Mucosa of descending colon (tissue), 3 donors: ENCODE results near the gene GOLGA2. TPM values are rescaled to one million over a fixed set of nuclear protein-coding genes. Genes with fewer than 3 reads are reported as not detected.

Experiments
- ATAC-seq: fragments of 200-7000 bp; cut with Tn5 transposase; one replicate; pipeline ENCODE4 v1.9.1; 2020; ENCODE audit warnings: mild to moderate bottlenecking, moderate library complexity
- DNase-seq, 3 donors: peaks; one replicate each; pipeline ENCODE4 v3.0.0-alpha.2; 2020
- H3K36me3 ChIP-seq: fragments of 200-600 bp; one replicate; pipeline ENCODE4 v1.8.0; 2021; ENCODE audit warnings: low read depth, mild to moderate bottlenecking
- H3K4me1 ChIP-seq: fragments of 200-600 bp; one replicate; pipeline ENCODE4 v1.8.0; 2021; ENCODE audit warnings: low read depth, mild to moderate bottlenecking
- H3K4me3 ChIP-seq: fragments of 200-600 bp; one replicate; pipeline ENCODE4 v1.8.0; 2021; ENCODE audit warnings: mild to moderate bottlenecking
- H3K9me3 ChIP-seq: fragments of 200-600 bp; one replicate; pipeline ENCODE4 v1.8.0; 2021; ENCODE audit warnings: mild to moderate bottlenecking
- CTCF ChIP-seq: fragments of 200-600 bp; IDR thresholded peaks from one replicate; pipeline ENCODE4 v1.8.0; 2022; ENCODE audit warnings: antibody characterized with exemption, mild to moderate bottlenecking
- intact Hi-C, 2 donors: fragments of 100-400 bp; cut with DNase I in 1 of 2; cut with micrococcal nuclease in 1 of 2; formaldehyde crosslinking; loops; one replicate each; pipeline versions ENCODE4 v1.11.0 to v1.11.1; 2022; cut with DNase I, micrococcal nuclease
- long read RNA-seq, 2 donors: library from polyadenylated mRNA; unstranded; transcript quantifications; one replicate each; pipeline ENCODE4 v2.0.0, GENCODE V29; 2019 to 2021
- total RNA-seq, 3 donors: library from RNA; stranded (reverse); fragmentation: NEBNext Ultra II Directional in 2 of 3; extraction: Animal tissue kit (Norgen Biotek cat#: 25700) in 2 of 3; gene quantifications; one replicate each; pipeline versions ENCODE4 v1.2.1 to v1.2.4, GENCODE V29; 2021 to 2023
- donor health status: DM: no; HTN: no; CAD: no; lungs with moderate emphysema.
- donor health status: DM: no; HTN: no; CAD: no.
- donor health status: DM: no; HTN: yes; CAD: no.

GOLGA2 gene, protein sequence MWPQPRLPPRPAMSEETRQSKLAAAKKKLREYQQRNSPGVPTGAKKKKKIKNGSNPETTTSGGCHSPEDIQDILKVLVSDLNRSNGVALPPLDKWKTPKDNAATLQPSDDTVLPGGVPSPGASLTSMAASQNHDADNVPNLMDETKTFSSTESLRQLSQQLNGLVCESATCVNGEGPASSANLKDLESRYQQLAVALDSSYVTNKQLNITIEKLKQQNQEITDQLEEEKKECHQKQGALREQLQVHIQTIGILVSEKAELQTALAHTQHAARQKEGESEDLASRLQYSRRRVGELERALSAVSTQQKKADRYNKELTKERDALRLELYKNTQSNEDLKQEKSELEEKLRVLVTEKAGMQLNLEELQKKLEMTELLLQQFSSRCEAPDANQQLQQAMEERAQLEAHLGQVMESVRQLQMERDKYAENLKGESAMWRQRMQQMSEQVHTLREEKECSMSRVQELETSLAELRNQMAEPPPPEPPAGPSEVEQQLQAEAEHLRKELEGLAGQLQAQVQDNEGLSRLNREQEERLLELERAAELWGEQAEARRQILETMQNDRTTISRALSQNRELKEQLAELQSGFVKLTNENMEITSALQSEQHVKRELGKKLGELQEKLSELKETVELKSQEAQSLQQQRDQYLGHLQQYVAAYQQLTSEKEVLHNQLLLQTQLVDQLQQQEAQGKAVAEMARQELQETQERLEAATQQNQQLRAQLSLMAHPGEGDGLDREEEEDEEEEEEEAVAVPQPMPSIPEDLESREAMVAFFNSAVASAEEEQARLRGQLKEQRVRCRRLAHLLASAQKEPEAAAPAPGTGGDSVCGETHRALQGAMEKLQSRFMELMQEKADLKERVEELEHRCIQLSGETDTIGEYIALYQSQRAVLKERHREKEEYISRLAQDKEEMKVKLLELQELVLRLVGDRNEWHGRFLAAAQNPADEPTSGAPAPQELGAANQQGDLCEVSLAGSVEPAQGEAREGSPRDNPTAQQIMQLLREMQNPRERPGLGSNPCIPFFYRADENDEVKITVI
- total RNA-seq = 100 to 1,000 TPM in 1 of 3 donors, 10 to 100 TPM in 2; 90.3 to 118 (median 96.5) TPM
- long read RNA-seq, donor 1, full-length matches to known transcripts = 9 of 44 reads
- long read RNA-seq, donor 1, partial matches to known transcripts = 13 of 44 reads
- long read RNA-seq, donor 1, other reads (novel, unspliced or antisense) = 22 of 44 reads
- long read RNA-seq, donor 2, partial matches to known transcripts = 4 of 8 reads
- long read RNA-seq, donor 2, other reads (novel, unspliced or antisense) = 4 of 8 reads

- ATAC-seq = peak; percentile 70
- no peak for TF ChIP-seq CTCF
Observed at GRCh38 chr9:128275198-128276007, at the start of gene GOLGA2. GOLGA2 (minus strand) TSS chr9:128276007; CDS start chr9:128275976, 31 bp downstream.

DNA sequence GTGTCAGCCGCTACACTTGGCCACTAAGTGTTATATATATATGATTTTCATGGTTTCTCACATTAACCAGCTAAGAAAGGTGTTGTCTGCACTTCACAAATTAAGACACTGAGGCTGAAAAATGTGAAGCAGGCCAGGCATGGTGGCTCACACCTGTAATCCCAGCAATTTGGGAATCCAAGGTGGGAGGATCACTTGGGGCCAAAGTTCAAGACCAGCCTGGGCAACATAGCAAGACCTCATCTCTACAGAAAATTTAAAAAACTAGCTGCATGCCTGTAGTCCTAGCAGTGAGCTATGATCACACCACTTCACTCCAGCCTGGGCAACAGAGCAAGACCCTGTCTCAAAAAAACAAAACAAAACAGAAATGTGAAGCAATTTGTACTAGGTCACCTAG, 48.6 kb upstream of the GOLGA2 start:
- H3K36me3 ChIP-seq = no peaks in the 10 kb centered on the region
- TF ChIP-seq CTCF = no peak
- no peaks in the 10 kb centered on the region for H3K9me3 ChIP-seq
- peaks cover 15% of the 10 kb centered on the region for H3K4me1 ChIP-seq
- no peak overlapping the region for H3K4me3 ChIP-seq
- DNase-seq (no peak), ATAC-seq (no peak)
- intact Hi-C loops = no loop called here

More at GRCh38 chr9:128275198-128276007, at the start of gene GOLGA2:
- DNase-seq = peak in 1 of 3 donors; percentile 41
- H3K36me3 ChIP-seq = peaks cover 7% of the 10 kb centered on the region
- peaks cover 19% of the 10 kb centered on the region for H3K4me1 ChIP-seq
- H3K9me3 ChIP-seq = no peaks in the 10 kb centered on the region
- peak within 1 kb of the TSS; percentile 58 for H3K4me3 ChIP-seq
- intact Hi-C loops = no loop called here

DNA sequence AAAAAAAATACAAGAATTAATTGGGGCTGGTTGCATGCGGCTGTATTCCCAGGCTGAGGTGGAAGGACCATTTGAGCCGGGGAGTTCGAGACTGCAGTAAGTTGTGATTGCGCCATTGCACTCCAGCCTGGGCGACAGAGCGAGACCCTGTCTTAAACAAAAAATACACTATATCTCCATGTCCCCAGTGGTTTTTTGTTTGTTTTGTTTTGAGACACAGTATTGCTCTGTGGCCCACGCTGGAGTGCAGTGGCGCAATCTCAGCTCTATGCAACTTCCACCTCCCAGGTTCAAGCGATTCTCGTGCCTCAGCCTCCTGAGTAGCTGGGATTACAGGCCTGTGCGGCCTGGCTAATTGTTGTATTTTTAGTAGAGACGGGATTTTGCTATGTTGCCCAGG, 48.0 kb upstream of the GOLGA2 start:
- H3K4me1 ChIP-seq = peaks cover 15% of the 10 kb centered on the region
- H3K36me3 ChIP-seq = no peaks in the 10 kb centered on the region
- DNase-seq = no peak

DNA sequence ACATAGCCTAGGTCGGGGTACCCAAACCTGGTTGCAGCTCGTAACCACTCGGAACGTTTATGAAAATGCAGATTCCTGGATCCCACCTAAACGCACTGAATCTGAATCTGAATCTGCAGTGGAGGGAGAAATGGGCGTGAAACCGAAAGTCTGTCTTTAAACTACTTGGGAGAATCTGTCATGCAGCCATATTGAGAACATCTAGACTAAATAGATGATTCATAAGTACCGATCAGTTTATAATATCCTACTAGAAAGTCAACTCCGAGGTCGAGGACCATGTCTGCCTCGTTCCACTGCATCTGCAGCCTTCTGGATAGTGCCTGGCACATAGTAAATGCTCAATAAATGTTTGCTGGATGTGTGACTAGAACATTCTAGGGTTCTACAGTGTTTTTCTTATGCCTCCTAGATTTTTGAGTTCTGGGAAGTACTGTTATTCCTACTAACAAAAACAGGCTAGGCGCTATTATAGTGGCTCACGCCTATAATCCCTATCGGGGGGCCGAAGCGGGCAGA, 47.5 kb upstream of the GOLGA2 start:
- H3K36me3 ChIP-seq = no peaks in the 10 kb centered on the region
- intact Hi-C loops = no loop called here
- no peaks in the 10 kb centered on the region for H3K9me3 ChIP-seq
- H3K4me1 ChIP-seq = peaks cover 15% of the 10 kb centered on the region
- ATAC-seq (peak; percentile 2), DNase-seq (no peak)
- TF ChIP-seq CTCF = no peak
- H3K4me3 ChIP-seq = peak overlapping the region; percentile 87

More for the DNA sequence above, 48.0 kb upstream of the GOLGA2 start:
- ATAC-seq = no peak
- TF ChIP-seq CTCF = no peak
- intact Hi-C loops = no loop called here
- H3K4me3 ChIP-seq = no peak overlapping the region
- H3K9me3 ChIP-seq = no peaks in the 10 kb centered on the region
